Placental epithelial cell (primary cell): Measurements from ENCODE around the gene IRGM. TPM values are rescaled to one million over a fixed set of nuclear protein-coding genes. Genes with fewer than 3 reads are reported as not detected.

Source experiments
- total RNA-seq: library from RNA; depleted of rRNA; stranded (reverse); fragments of >200 nt; gene quantifications from 2 replicates; pipeline ENCODE4 v1.2.3, GENCODE V29; 2012

IRGM gene
- total RNA-seq, result not detected in 2 replicates

GRCh38 chr5:150846308-150846653 lies at the start of gene IRGM:
TSS of gene IRGM (plus strand) at chr5:150846521. CDS start at chr5:150848124, 1,603 bp downstream.

Other genes starting within 250 kb of the IRGM start
- gene SYNPO, start 205.9 kb upstream of the IRGM start, total RNA-seq, result not detected in 2 replicates
- gene MYOZ3, start 185.3 kb upstream of the IRGM start, total RNA-seq, result not detected in 2 replicates
- gene RBM22, start 145.5 kb upstream of the IRGM start, total RNA-seq, result 25.1 and 35.4 TPM in 2 replicates
- gene DCTN4, start 87.5 kb upstream of the IRGM start, total RNA-seq, result 45.1 and 48.8 TPM in 2 replicates
- gene SMIM3, start 67.8 kb upstream of the IRGM start, total RNA-seq, result 2.4 and 2.6 TPM in 2 replicates
- gene ZNF300, start 58.5 kb downstream of the IRGM start, total RNA-seq, result 8.1 and 11.4 TPM in 2 replicates
- gene GPX3, start 174.1 kb downstream of the IRGM start, total RNA-seq, result 5.9 and 12.8 TPM in 2 replicates
- 127 and 146 TPM in 2 replicates for gene TNIP1, start 234.5 kb downstream of the IRGM start, total RNA-seq